ENCODE measurements around the gene MAP3K3. TPM values are rescaled to one million over a fixed set of nuclear protein-coding genes. Genes with fewer than 3 reads are reported as not detected.

The MAP3K3 gene
- total RNA-seq, 1 donor from 2014 or later, result 26.2 TPM

- DNase-seq (ENCODE audit: extremely low spot score, unreplicated experiment), result no peak
- H3K4me1 Mint-ChIP-seq (ENCODE audit: unreplicated experiment), result no peaks in the 10 kb centered on the region
- no peaks in the 10 kb centered on the region for H3K27me3 Mint-ChIP-seq
- no peaks in the 10 kb centered on the region for H3K9me3 Mint-ChIP-seq
- H3K36me3 Mint-ChIP-seq, result peaks cover 6% of the 10 kb centered on the region
- no peak overlapping the region for H3K27ac Mint-ChIP-seq
- H3K4me3 Mint-ChIP-seq, result no peak overlapping the region
- TF ChIP-seq, protein P1, sequence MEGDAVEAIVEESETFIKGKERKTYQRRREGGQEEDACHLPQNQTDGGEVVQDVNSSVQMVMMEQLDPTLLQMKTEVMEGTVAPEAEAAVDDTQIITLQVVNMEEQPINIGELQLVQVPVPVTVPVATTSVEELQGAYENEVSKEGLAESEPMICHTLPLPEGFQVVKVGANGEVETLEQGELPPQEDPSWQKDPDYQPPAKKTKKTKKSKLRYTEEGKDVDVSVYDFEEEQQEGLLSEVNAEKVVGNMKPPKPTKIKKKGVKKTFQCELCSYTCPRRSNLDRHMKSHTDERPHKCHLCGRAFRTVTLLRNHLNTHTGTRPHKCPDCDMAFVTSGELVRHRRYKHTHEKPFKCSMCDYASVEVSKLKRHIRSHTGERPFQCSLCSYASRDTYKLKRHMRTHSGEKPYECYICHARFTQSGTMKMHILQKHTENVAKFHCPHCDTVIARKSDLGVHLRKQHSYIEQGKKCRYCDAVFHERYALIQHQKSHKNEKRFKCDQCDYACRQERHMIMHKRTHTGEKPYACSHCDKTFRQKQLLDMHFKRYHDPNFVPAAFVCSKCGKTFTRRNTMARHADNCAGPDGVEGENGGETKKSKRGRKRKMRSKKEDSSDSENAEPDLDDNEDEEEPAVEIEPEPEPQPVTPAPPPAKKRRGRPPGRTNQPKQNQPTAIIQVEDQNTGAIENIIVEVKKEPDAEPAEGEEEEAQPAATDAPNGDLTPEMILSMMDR (conservative IDR thresholded peaks at IDR 0.05), result no peak
Observed at GRCh38 chr17:63665527-63666214, 43.5 kb downstream of the MAP3K3 start.

- TF ChIP-seq, protein P1 (conservative IDR thresholded peaks at IDR 0.05), result no peak
- H3K36me3 Mint-ChIP-seq, result peaks cover 10% of the 10 kb centered on the region
- no peak for DNase-seq (ENCODE audit: extremely low spot score, unreplicated experiment)
Observed at GRCh38 chr17:63672856-63673255, 50.6 kb downstream of the MAP3K3 start.

DNA sequence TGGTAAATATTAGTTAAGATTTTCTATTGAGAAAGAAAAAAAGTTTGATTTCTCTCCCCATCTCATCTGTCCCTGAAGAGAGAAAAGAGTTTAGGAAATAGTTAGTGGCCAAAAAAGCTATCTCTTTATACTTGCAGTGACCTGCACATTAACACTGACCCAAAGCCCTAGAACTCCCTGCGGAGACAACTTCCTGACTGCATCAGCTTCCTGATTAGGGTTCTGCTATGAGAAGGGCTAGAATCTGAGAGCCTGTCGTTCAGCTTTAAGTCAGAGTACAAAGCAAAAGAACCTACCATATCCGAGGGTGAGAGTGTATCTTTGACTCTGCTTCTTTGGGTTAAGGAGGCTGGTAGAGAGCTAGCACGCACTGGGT lies 53.0 kb downstream of the MAP3K3 start:
- Mint-ChIP-seq H3K36me3 (peaks cover 16% of the 10 kb centered on the region), H3K27ac (peak overlapping the region; percentile 16), H3K27me3 (no peaks in the 10 kb centered on the region), H3K4me1 (ENCODE audit: unreplicated experiment) (peaks cover 23% of the 10 kb centered on the region), H3K9me3 (no peaks in the 10 kb centered on the region), H3K4me3 (peak overlapping the region; percentile 45)
- TF ChIP-seq, protein P1 (conservative IDR thresholded peaks at IDR 0.05), result no peak
- no peak for DNase-seq (ENCODE audit: extremely low spot score, unreplicated experiment)

More at GRCh38 chr17:63672856-63673255, 50.6 kb downstream of the MAP3K3 start:
- no peak overlapping the region for H3K4me3 Mint-ChIP-seq
- H3K27ac Mint-ChIP-seq, result peak overlapping the region; percentile 5
- peaks cover 23% of the 10 kb centered on the region for H3K4me1 Mint-ChIP-seq (ENCODE audit: unreplicated experiment)
- H3K27me3 Mint-ChIP-seq, result no peaks in the 10 kb centered on the region
- H3K9me3 Mint-ChIP-seq, result no peaks in the 10 kb centered on the region

DNA sequence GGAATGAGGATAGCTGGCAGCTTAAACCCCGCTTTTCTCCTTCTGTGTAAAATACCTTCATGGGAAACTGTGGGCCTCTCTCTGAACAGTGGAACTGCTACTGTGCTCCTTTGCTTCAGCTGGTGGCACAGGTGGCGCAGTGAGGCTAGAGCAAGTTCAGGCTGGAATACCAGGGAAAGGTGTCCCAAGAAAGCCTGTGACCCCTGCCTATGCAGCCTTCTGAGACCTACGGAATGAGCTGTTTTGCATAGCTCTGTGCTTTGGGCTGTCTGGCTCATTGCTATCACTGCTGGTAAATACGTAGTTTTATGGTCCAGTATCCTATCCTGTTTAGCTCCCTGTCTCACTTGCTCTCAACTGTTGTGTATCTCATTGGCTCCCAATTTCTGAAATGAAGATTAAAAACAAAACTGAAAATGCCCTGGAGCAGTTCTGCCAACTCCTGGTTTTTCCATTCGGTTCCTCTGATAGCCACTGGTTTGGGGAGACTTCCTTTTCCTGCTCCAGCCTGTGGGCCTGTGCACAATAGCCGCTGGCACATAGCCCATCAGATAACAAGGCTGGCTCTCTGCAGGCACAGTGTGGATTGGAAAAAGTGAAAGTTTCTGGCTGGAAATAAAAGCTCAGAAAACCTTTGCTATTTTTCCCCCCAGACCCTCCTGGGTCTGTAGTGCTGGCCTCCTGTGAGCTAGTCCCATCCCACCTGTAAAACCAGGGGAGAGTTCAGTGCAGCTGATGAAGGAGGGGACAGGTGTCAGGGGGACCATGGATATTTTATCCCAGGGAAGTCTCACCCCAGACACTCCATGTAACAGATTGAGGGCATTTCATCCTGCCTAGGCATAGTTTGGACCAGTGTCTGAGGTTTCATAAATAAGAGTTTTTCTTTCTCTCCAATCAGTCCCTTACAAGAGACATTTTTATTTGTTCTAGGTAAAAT lies 53.7 kb downstream of the MAP3K3 start:
- peaks cover 23% of the 10 kb centered on the region for H3K4me1 Mint-ChIP-seq (ENCODE audit: unreplicated experiment)
- no peak for DNase-seq (ENCODE audit: extremely low spot score, unreplicated experiment)
- H3K36me3 Mint-ChIP-seq, result peaks cover 14% of the 10 kb centered on the region
- TF ChIP-seq, protein P1 (conservative IDR thresholded peaks at IDR 0.05), result no peak
- peak overlapping the region; percentile 26 for H3K4me3 Mint-ChIP-seq
- peak overlapping the region; percentile 28 for H3K27ac Mint-ChIP-seq
- H3K27me3 Mint-ChIP-seq, result no peaks in the 10 kb centered on the region
- H3K9me3 Mint-ChIP-seq, result no peaks in the 10 kb centered on the region

DNA sequence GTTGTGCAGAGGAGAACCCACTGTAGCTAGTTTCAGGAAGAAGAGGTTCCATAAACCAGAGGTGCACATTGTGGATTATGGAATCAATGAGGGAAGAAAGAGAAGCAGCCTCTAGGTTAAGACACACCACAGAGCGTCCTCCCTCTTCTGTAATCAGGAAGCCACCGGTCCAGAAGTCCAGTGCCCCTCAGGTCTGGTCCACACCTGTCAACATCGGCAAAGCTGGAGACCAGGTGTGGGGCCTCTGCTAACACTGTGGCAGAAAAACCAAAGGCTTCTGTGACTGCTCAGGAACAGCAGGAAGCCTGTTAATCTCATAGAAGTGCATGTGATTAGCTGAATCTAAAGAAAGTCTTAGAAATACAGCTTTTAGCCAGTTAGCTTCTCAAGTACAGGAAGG lies 54.4 kb downstream of the MAP3K3 start:
- H3K4me3 Mint-ChIP-seq, result no peak overlapping the region
- no peaks in the 10 kb centered on the region for H3K9me3 Mint-ChIP-seq
- TF ChIP-seq, protein P1 (conservative IDR thresholded peaks at IDR 0.05), result no peak
- peaks cover 13% of the 10 kb centered on the region for H3K36me3 Mint-ChIP-seq
- H3K27ac Mint-ChIP-seq, result no peak overlapping the region
- H3K27me3 Mint-ChIP-seq, result no peaks in the 10 kb centered on the region
- peaks cover 26% of the 10 kb centered on the region for H3K4me1 Mint-ChIP-seq (ENCODE audit: unreplicated experiment)
- DNase-seq (ENCODE audit: extremely low spot score, unreplicated experiment), result no peak

Measured in type B pancreatic cell (in vitro differentiated cells).